Erythroblast (primary cell): ENCODE data around the gene TMEM164.

Experiments
- GATA1 ChIP-seq: IDR thresholded peaks from 2 replicates; pipeline ENCODE4 v1.6.1; 2011; ENCODE audit warnings: low read depth, mild to moderate bottlenecking, control low read depth, low read length, moderate library complexity
- POLR2A ChIP-seq: IDR thresholded peaks from 2 replicates; pipeline ENCODE4 v1.6.1; 2011; ENCODE audit warnings: mild to moderate bottlenecking, low read length

- TF ChIP-seq POLR2A: no peak
- TF ChIP-seq GATA1: no peak
Measured at GRCh38 chrX:110049096-110049495, 46.2 kb downstream of the TMEM164 start.
